ENCODE measurements around the gene PGGT1B. TPM values are rescaled to one million over a fixed set of nuclear protein-coding genes. Genes with fewer than 3 reads are reported as not detected.
A peak's percentile ranks its signal among the peaks of the same experiment; 100 is the strongest.

PGGT1B gene
- total and polyA plus RNA-seq, 2 donors from 2014 or later: 7.1 to 51.1 TPM

DNA sequence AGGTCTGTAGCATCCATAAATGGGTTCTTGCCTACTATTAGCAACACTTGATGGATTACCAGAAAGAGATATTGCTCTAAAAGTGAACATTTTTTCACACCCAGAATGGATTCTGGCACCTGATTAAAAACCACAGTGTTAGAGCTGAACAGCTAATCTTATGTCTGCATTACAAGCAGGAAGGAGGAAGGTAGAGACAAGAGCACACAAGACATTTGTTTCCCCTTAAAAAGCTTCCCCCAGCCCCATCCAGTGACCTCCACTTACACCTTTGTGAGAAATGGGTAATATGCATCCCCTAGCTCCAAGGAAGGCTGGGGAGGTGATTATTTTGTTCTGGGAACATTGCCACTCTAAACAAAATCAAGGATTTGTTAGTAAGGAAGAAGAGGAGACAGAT lies 80.9 kb downstream of the PGGT1B start:
- Histone ChIP-seq H3K4me3 (ENCODE audit: low read length in 3 of 3) (no peak overlapping the region), H3K4me1 (ENCODE audit: control insufficient read depth in 2 of 3, insufficient read depth in 2 of 3, low read depth in 1 of 3, low read length in 3 of 3) (peaks cover 0 to 3% (median 0%) of the 10 kb centered on the region in 3 donors), H3K36me3 (ENCODE audit: control insufficient read depth in 2 of 3, insufficient read depth in 3 of 3, low read length in 3 of 3) (no peaks in the 10 kb centered on the region), H3K9ac (ENCODE audit: low read length in 3 of 3) (no peak overlapping the region), H3K27ac (ENCODE audit: low read depth in 2 of 2, low read length in 2 of 2) (no peak overlapping the region), H3K9me3 (ENCODE audit: control insufficient read depth in 2 of 3, insufficient read depth in 1 of 3, low read length in 3 of 3) (peaks cover 0 to 2% (median 0%) of the 10 kb centered on the region in 3 donors), H3K27me3 (ENCODE audit: control insufficient read depth, insufficient read depth, low read length) (peaks cover 31% of the 10 kb centered on the region)
- TF ChIP-seq, protein P1, sequence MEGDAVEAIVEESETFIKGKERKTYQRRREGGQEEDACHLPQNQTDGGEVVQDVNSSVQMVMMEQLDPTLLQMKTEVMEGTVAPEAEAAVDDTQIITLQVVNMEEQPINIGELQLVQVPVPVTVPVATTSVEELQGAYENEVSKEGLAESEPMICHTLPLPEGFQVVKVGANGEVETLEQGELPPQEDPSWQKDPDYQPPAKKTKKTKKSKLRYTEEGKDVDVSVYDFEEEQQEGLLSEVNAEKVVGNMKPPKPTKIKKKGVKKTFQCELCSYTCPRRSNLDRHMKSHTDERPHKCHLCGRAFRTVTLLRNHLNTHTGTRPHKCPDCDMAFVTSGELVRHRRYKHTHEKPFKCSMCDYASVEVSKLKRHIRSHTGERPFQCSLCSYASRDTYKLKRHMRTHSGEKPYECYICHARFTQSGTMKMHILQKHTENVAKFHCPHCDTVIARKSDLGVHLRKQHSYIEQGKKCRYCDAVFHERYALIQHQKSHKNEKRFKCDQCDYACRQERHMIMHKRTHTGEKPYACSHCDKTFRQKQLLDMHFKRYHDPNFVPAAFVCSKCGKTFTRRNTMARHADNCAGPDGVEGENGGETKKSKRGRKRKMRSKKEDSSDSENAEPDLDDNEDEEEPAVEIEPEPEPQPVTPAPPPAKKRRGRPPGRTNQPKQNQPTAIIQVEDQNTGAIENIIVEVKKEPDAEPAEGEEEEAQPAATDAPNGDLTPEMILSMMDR (IDR thresholded peaks at IDR 0.05; ENCODE audit: borderline replicate concordance, extremely low read depth, insufficient read depth): no peak
- DNase-seq (no peak), FAIRE-seq (no peak)
- intact Hi-C loops (cut with DNase I): no loop called here

DNA sequence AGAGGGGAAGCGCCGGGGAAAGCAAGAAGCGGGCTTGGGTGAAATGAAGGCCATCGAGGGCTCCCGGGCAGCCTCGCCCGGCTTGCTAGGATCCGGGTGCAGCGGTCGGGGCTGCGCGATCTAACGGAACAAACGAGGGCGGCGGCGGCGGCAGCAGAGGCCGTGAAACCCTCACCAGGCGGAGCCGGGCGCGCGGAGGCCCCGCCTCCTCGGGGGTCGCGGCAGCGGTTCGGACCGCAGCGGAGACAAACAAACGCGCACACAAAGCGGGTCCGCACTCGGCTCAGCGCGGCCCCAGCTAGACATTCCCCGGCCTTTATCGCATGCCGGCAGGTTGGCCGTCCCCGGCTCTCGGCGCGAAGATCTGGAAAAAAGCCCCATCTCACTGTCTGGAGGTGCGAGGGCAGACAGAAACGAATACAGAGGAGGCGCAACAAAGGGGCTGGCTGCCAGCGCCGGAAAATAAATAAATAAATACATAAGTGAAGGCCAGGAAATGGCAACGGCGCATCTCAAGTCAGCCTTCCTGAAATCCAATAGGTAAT lies 82.4 kb downstream of the PGGT1B start:
- intact Hi-C loops (cut with DNase I): no loop called here
- peaks cover 0 to 3% (median 0%) of the 10 kb centered on the region in 3 donors for H3K4me1 ChIP-seq (ENCODE audit: control insufficient read depth in 2 of 3, insufficient read depth in 2 of 3, low read depth in 1 of 3, low read length in 3 of 3)
- TF ChIP-seq, protein P1 (IDR thresholded peaks at IDR 0.05; ENCODE audit: borderline replicate concordance, extremely low read depth, insufficient read depth): no peak

DNA sequence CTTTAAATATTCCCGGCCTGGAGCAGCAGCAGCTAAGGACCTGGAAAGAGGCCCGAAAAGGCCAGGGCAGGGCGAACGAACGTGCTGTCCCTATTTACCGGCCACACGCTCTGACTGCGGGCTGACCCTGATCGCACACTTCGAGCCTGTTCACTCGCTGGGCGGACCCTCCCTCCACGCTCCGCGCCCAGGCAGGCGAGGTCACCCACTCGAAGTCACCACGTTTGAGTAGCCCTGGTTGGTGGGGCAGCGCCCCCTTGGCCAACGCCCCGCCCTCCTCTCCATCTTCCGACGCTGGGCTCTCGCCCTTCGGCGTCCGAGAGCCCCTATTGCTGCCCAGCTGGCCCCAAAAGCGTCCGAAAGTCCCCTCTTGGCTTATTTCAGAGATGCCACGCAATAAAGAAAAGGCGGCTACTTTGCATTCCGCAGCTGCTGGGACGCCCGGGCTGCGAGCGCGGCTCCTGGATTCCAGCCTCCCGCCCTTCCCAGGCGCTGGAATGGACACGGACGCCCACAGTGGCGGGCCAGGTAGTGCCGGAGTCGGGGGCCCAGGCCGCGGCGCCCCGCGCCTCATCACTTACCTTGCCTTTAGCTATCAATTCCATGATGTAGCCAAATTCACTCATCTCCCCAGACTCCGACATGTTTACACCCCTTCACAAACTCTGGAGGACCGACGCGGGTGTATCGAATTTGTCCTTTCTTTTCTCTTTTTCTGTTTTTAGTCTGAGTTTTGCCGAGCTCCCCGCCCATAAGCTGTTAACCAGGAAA lies 83.1 kb downstream of the PGGT1B start:
- Histone ChIP-seq H3K27ac (ENCODE audit: low read depth in 2 of 2, low read length in 2 of 2) (no peak overlapping the region), H3K4me3 (ENCODE audit: low read length in 3 of 3) (peak overlapping the region; percentile 17 to 53 (median 48)), H3K9ac (ENCODE audit: low read length in 3 of 3) (no peak overlapping the region), H3K9me3 (ENCODE audit: control insufficient read depth in 2 of 3, insufficient read depth in 1 of 3, low read length in 3 of 3) (peaks cover 0 to 2% (median 0%) of the 10 kb centered on the region in 3 donors), H3K4me1 (ENCODE audit: control insufficient read depth in 2 of 3, insufficient read depth in 2 of 3, low read depth in 1 of 3, low read length in 3 of 3) (peaks cover 0 to 3% (median 0%) of the 10 kb centered on the region in 3 donors), H3K36me3 (ENCODE audit: control insufficient read depth in 2 of 3, insufficient read depth in 3 of 3, low read length in 3 of 3) (no peaks in the 10 kb centered on the region), H3K27me3 (ENCODE audit: control insufficient read depth, insufficient read depth, low read length) (peaks cover 31% of the 10 kb centered on the region)
- TF ChIP-seq, protein P1 (IDR thresholded peaks at IDR 0.05; ENCODE audit: borderline replicate concordance, extremely low read depth, insufficient read depth): no peak
- DNase-seq: peak; percentile 57 to 72 (median 65)
- no peak for FAIRE-seq
- intact Hi-C loops (cut with DNase I): no loop called here

More for the DNA sequence above, 82.4 kb downstream of the PGGT1B start:
- H3K9ac ChIP-seq (ENCODE audit: low read length in 3 of 3): no peak overlapping the region
- peaks cover 0 to 2% (median 0%) of the 10 kb centered on the region in 3 donors for H3K9me3 ChIP-seq (ENCODE audit: control insufficient read depth in 2 of 3, insufficient read depth in 1 of 3, low read length in 3 of 3)
- peak overlapping the region; percentile 13 to 53 (median 48) for H3K4me3 ChIP-seq (ENCODE audit: low read length in 3 of 3)
- FAIRE-seq: no peak
- no peaks in the 10 kb centered on the region for H3K36me3 ChIP-seq (ENCODE audit: control insufficient read depth in 2 of 3, insufficient read depth in 3 of 3, low read length in 3 of 3)
- DNase-seq: peak; percentile 72 to 77 (median 76)
- H3K27me3 ChIP-seq (ENCODE audit: control insufficient read depth, insufficient read depth, low read length): peaks cover 31% of the 10 kb centered on the region
- H3K27ac ChIP-seq (ENCODE audit: low read depth in 2 of 2, low read length in 2 of 2): no peak overlapping the region

Data from kidney (tissue), 14 donors.